MCF 10A (cell line): ENCODE results near the gene MTHFD1L. TPM values are rescaled to one million over a fixed set of nuclear protein-coding genes. Genes with fewer than 3 reads are reported as not detected.

Source experiments
- BruUV-seq: library from RNA; stranded (reverse); fragments of 400-500 nt; replicated peaks from 2 replicates; lab custom pipeline; 2021; lab: Mats Ljungman, UMichigan
- CTCF ChIA-PET: fragments of 300-600 bp; sonication (Branson Sonifier 250); formaldehyde crosslinking; extraction: SDS; loops from one replicate; lab custom pipeline; 2021; ENCODE audit warnings: antibody characterized with exemption, inconsistent platforms; lab: Yijun Ruan, JAX
- POLR2A ChIA-PET: fragments of 300-600, 350-650 bp; sonication (Branson Sonifier 250); formaldehyde crosslinking; extraction: SDS; loops from one replicate; lab custom pipeline; 2020; ENCODE audit warnings: antibody characterized with exemption, inconsistent platforms; lab: Yijun Ruan, JAX
- DNase-seq: peaks from one replicate; pipeline ENCODE4 v3.0.0-alpha.2; 2018; ENCODE audit not compliant: unreplicated experiment
- H3K27ac Mint-ChIP-seq: one replicate; pipeline ENCODE4 v1.8.0; 2022; ENCODE audit warnings: mild to moderate bottlenecking, low read depth, mixed read lengths; ENCODE audit not compliant: unreplicated experiment
- H3K27me3 Mint-ChIP-seq: one replicate; pipeline ENCODE4 v1.8.0; 2022; ENCODE audit warnings: mixed read lengths; ENCODE audit not compliant: insufficient read depth, unreplicated experiment
- H3K36me3 Mint-ChIP-seq: one replicate; pipeline ENCODE4 v1.8.0; 2022; ENCODE audit warnings: mild to moderate bottlenecking, moderate library complexity, mixed read lengths; ENCODE audit not compliant: insufficient read depth, unreplicated experiment
- H3K4me1 Mint-ChIP-seq: one replicate; pipeline ENCODE4 v1.8.0; 2022; ENCODE audit warnings: mixed read lengths; ENCODE audit not compliant: insufficient read depth, unreplicated experiment
- H3K4me3 Mint-ChIP-seq: one replicate; pipeline ENCODE4 v1.8.0; 2022; ENCODE audit warnings: mild to moderate bottlenecking, moderate library complexity, mixed read lengths; ENCODE audit not compliant: unreplicated experiment
- H3K9me3 Mint-ChIP-seq: one replicate; pipeline ENCODE4 v1.8.0; 2022; ENCODE audit warnings: mixed read lengths; ENCODE audit not compliant: unreplicated experiment
- intact Hi-C: fragments of 100-400 bp; cut with micrococcal nuclease; formaldehyde crosslinking; loops from 2 replicates; pipeline ENCODE4 v1.14.1; 2022
- total RNA-seq: library from RNA; stranded (reverse); gene quantifications from 2 replicates; pipeline ENCODE4 v1.2.3, GENCODE V29; 2022
- TF ChIP-seq, protein P1 (sequence below): fragments of 200-600 bp; IDR thresholded peaks from one replicate; pipeline ENCODE4 v1.8.0; 2022; ENCODE audit warnings: antibody characterized with exemption, mild to moderate bottlenecking; ENCODE audit not compliant: unreplicated experiment

The MTHFD1L gene
- total RNA-seq, 1 experiment from 2014 or later: 110 TPM

DNA sequence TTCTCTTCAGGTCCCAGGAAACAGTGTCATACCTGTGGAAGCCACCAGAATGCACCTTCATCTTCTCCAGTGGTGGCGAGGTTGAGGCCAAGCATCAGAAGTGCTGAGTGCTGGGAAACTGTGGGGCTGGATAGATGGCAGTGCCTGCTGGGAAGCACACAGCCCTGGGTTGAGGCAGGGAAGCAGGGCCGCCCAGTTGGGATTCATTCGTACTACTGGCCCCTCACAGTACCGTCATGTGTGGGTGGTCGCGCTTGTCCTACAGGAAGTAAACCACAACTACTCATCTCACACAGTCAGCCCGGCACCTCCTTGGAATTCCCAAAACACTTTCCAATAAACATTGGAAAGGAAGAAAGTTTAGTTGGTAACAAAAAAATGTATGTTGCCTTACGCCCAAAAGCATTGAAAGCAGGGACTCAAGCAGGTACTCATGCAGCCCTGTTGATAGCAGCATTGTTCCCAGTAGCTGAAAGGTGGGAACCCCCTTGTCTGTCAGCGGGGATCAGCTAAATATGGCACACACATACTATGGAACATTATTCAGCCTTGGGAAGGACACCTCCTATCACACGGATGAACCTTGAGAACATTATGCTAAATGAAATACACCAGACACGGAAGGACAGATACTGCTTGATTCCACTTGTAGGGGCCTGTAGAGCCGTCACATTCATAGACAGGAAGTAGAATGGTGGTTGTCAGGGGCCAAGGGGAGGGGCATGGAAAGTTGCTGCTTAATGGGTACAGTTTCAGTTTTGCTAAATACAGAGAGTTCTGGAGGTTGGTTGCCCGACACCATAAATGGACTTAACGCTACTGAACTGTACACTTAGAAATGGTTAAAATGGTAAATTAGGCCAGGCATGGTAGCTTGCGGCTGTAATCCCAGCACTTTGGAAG lies 162.7 kb downstream of the MTHFD1L start:
- CTCF ChIA-PET: interaction anchor here (0.6 to 1.6 kb wide), 4 partner anchors 14 to 300 kb away, joined by 3 to 4 read pairs (median 4); no protein-coding TSS in a partner anchor
- intact Hi-C loops: no loop called here
- TF ChIP-seq, protein P1, sequence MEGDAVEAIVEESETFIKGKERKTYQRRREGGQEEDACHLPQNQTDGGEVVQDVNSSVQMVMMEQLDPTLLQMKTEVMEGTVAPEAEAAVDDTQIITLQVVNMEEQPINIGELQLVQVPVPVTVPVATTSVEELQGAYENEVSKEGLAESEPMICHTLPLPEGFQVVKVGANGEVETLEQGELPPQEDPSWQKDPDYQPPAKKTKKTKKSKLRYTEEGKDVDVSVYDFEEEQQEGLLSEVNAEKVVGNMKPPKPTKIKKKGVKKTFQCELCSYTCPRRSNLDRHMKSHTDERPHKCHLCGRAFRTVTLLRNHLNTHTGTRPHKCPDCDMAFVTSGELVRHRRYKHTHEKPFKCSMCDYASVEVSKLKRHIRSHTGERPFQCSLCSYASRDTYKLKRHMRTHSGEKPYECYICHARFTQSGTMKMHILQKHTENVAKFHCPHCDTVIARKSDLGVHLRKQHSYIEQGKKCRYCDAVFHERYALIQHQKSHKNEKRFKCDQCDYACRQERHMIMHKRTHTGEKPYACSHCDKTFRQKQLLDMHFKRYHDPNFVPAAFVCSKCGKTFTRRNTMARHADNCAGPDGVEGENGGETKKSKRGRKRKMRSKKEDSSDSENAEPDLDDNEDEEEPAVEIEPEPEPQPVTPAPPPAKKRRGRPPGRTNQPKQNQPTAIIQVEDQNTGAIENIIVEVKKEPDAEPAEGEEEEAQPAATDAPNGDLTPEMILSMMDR: no peak
- no peak overlapping the region for H3K4me3 Mint-ChIP-seq
- H3K27ac Mint-ChIP-seq: no peak overlapping the region
- peaks cover 41% of the 10 kb centered on the region for H3K36me3 Mint-ChIP-seq
- H3K27me3 Mint-ChIP-seq: no peaks in the 10 kb centered on the region
- no TSS peak for BruUV-seq
- DNase-seq: no peak
- POLR2A ChIA-PET: interaction anchor here (0.6 kb wide), 1 partner anchor 217 kb away, joined by 3 read pairs; no protein-coding TSS in a partner anchor
- no peaks in the 10 kb centered on the region for H3K4me1 Mint-ChIP-seq
- no peaks in the 10 kb centered on the region for H3K9me3 Mint-ChIP-seq

DNA sequence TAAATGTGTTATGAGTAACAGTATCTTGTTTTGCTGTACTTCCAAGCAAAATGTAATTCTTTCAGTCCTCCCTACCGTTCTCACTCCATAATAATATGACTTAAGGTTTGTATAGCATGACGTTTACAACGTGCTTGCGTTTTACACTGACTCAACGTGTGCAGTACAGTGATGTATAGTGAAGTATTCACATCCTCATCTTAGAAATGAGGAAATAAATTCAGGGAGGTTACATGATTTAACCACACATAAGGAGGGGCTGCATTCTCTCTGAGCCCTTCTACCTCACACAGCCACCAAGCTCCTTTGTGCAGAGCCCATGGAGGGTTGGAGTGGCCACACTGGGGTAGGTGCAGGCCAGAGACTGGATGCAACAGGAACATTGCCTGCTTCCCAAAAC lies 164.5 kb downstream of the MTHFD1L start:
- POLR2A ChIA-PET: no interaction called here
- Mint-ChIP-seq H3K36me3 (peaks cover 40% of the 10 kb centered on the region), H3K4me3 (no peak overlapping the region), H3K27ac (no peak overlapping the region), H3K27me3 (no peaks in the 10 kb centered on the region), H3K4me1 (no peaks in the 10 kb centered on the region), H3K9me3 (no peaks in the 10 kb centered on the region)
- TF ChIP-seq, protein P1: no peak
- DNase-seq: no peak
- CTCF ChIA-PET: interaction anchor here (1.4 to 1.6 kb wide), 3 partner anchors 16 to 306 kb away, joined by 3 to 9 read pairs (median 6); no protein-coding TSS in a partner anchor
- intact Hi-C loops: no loop called here
- no TSS peak for BruUV-seq

DNA sequence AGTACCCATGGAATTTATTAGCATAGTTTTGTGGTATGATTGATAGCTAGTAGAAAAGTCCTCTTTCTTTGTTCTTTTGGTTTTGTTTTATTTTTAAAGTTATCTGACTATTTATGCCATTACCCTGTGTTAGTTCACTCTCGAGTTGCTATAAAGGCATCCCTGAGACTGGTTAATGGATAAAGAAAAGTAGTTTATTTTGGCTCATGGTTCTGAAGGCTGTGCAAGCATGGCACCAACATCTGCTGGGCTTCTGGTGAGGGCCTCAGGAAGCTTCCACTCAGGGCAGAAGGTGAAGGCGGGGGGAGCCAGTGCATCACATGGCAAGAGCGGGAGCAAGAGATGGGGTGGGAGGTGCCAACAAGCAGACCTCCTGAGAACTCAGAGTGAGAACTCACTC lies 166.5 kb downstream of the MTHFD1L start:
- no peak for DNase-seq
- H3K36me3 Mint-ChIP-seq: peaks cover 34% of the 10 kb centered on the region
- no peaks in the 10 kb centered on the region for H3K9me3 Mint-ChIP-seq
- peaks cover 10% of the 10 kb centered on the region for H3K4me1 Mint-ChIP-seq
- ChIA-PET CTCF (interaction anchor here (0.6 to 1.4 kb wide), 3 partner anchors 17 to 291 kb away, joined by 3 read pairs; no protein-coding TSS in a partner anchor), POLR2A (interaction anchor here (0.8 kb wide), 1 partner anchor 11 kb away, joined by 3 read pairs; no protein-coding TSS in a partner anchor)
- no peaks in the 10 kb centered on the region for H3K27me3 Mint-ChIP-seq
- H3K27ac Mint-ChIP-seq: no peak overlapping the region
- intact Hi-C loops: no loop called here
- H3K4me3 Mint-ChIP-seq: no peak overlapping the region
- BruUV-seq: no TSS peak
- TF ChIP-seq, protein P1: no peak
